Left kidney (tissue), 2 donors: ENCODE results near the gene ADCY9. TPM values are rescaled to one million over a fixed set of nuclear protein-coding genes. Genes with fewer than 3 reads are reported as not detected.
"Not testable (repeated sequence)": the region's sequence is repeated elsewhere in the genome, so short reads cannot be mapped to it uniquely, and the experiment has no call there.

Source experiments
- DNase-seq: peaks from one replicate; pipeline ENCODE4 v3.0.0-alpha.2; 2013
- polyA plus RNA-seq: library from polyadenylated mRNA; unstranded; fragments of 120-200 nt; gene quantifications from one replicate; pipeline ENCODE4 v1.2.1, GENCODE V29; 2013; ENCODE audit not compliant: insufficient read length

Gene ADCY9
- polyA plus RNA-seq, 1 donor: 9.5 TPM

GRCh38 chr16:4071686-4072561, 44.3 kb downstream of the ADCY9 start:
- no peak for DNase-seq

GRCh38 chr16:4070936-4071335, 45.3 kb downstream of the ADCY9 start:
- DNase-seq: no peak

GRCh38 chr16:4067262-4068001, 48.8 kb downstream of the ADCY9 start:
- no peak for DNase-seq

GRCh38 chr16:4064950-4065352, 51.3 kb downstream of the ADCY9 start:
- DNase-seq: no peak

GRCh38 chr16:4062212-4062802, 53.9 kb downstream of the ADCY9 start:
- no peak for DNase-seq

- DNase-seq: no peak
These were observed 55.4 kb downstream of the ADCY9 start for GRCh38 chr16:4060823-4061222.

GRCh38 chr16:4060009-4060408, 56.2 kb downstream of the ADCY9 start:
- DNase-seq: no peak

GRCh38 chr16:4058386-4058785, 57.9 kb downstream of the ADCY9 start:
- no peak for DNase-seq

- DNase-seq: no peak
These were observed 58.8 kb downstream of the ADCY9 start for GRCh38 chr16:4057439-4057877.

- DNase-seq: no peak
These were observed 59.8 kb downstream of the ADCY9 start for GRCh38 chr16:4056161-4057105.

- no peak for DNase-seq
These were observed 60.5 kb downstream of the ADCY9 start for GRCh38 chr16:4055748-4056147.

GRCh38 chr16:4053301-4053845, 62.9 kb downstream of the ADCY9 start:
- no peak for DNase-seq

- no peak for DNase-seq
These were observed 63.4 kb downstream of the ADCY9 start for GRCh38 chr16:4052801-4053293.

- no peak for DNase-seq
These were observed 64.1 kb downstream of the ADCY9 start for GRCh38 chr16:4052096-4052495.

- no peak for DNase-seq
These were observed 64.7 kb downstream of the ADCY9 start for GRCh38 chr16:4051591-4051990.

GRCh38 chr16:4049031-4049430, 67.2 kb downstream of the ADCY9 start:
- no peak for DNase-seq

GRCh38 chr16:4048481-4048880, 67.8 kb downstream of the ADCY9 start:
- DNase-seq: no peak

- no peak for DNase-seq
These were observed 70.0 kb downstream of the ADCY9 start for GRCh38 chr16:4046221-4046620.

- not testable (repeated sequence) for DNase-seq
These were observed 70.7 kb downstream of the ADCY9 start for GRCh38 chr16:4045561-4045960.

- DNase-seq: no peak
These were observed 73.7 kb downstream of the ADCY9 start for GRCh38 chr16:4042581-4042980.

- DNase-seq: no peak
These were observed 77.8 kb downstream of the ADCY9 start for GRCh38 chr16:4038448-4038847.
